GM10248 (cell line): ENCODE results near the gene ANKRD65.
"Not testable (repeated sequence)": the region's sequence is repeated elsewhere in the genome, so short reads cannot be mapped to it uniquely, and the experiment has no call there.

ENCODE experiments used
- CTCF ChIA-PET: fragments of 300-600 bp; sonication (Branson Sonifier 250); formaldehyde crosslinking; extraction: SDS; loops from one replicate; lab custom pipeline; 2021; ENCODE audit warnings: antibody characterized with exemption; lab: Yijun Ruan, JAX
- POLR2A ChIA-PET: fragments of 350-650 bp; sonication (Branson Sonifier 250); formaldehyde crosslinking; extraction: SDS; loops from one replicate; lab custom pipeline; 2020; ENCODE audit warnings: antibody characterized with exemption; lab: Yijun Ruan, JAX
- DNase-seq: peaks from one replicate; pipeline ENCODE4 v3.0.0; 2012; ENCODE audit errors: extremely low spot score
- TF ChIP-seq, protein P1 (sequence below): IDR thresholded peaks from 2 replicates; pipeline ENCODE4 v1.5.1; 2012; ENCODE audit warnings: mild to moderate bottlenecking, low read depth; ENCODE audit errors: extremely low read depth, missing control alignments, control extremely low read depth

The ANKRD65 gene

DNA sequence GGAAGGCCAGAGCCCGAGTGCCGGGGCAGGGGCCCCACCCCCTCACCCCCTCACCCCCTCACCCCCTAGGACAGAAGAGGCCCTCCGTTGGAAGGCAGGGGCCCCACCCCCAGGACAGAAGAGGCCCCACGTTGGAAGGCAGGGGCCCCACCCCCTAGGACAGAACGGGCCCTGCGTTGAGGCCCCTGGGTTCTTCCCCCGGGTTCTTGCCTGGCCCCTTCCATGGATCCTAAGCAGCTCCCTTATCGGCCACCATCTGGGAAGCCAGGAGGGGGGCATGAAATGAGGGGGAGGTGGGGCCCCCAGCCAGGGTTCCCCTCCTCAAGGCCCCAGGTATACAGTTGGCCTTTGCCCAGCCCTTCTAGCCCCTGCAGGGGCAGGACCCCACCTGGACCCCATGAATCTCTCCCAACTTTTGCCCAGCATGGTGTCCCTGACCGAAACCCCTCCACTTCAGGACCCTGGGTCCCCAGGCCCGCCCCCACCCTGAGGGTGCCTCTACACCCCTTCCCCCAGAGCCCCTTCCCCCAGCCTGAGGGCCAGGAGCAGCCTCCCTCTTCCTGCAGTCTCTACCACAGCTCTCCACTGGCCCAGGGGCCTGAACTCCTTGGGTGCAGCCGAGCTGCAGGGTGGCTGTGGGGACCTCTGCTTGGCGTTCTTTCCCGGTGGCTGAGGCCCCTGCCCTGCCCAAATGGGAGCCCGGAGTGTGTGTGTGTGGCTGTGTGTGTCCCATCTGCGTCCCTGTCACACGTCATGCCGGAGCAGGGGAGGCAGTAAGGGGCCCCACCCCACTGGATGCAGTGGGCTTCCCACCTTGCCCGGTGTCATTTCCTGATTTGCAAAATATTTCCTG is 10.1 kb upstream of the ANKRD65 start:
- DNase-seq = no peak
- TF ChIP-seq, protein P1, sequence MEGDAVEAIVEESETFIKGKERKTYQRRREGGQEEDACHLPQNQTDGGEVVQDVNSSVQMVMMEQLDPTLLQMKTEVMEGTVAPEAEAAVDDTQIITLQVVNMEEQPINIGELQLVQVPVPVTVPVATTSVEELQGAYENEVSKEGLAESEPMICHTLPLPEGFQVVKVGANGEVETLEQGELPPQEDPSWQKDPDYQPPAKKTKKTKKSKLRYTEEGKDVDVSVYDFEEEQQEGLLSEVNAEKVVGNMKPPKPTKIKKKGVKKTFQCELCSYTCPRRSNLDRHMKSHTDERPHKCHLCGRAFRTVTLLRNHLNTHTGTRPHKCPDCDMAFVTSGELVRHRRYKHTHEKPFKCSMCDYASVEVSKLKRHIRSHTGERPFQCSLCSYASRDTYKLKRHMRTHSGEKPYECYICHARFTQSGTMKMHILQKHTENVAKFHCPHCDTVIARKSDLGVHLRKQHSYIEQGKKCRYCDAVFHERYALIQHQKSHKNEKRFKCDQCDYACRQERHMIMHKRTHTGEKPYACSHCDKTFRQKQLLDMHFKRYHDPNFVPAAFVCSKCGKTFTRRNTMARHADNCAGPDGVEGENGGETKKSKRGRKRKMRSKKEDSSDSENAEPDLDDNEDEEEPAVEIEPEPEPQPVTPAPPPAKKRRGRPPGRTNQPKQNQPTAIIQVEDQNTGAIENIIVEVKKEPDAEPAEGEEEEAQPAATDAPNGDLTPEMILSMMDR = no peak
- ChIA-PET POLR2A (no interaction called here), CTCF (interaction anchor here (1.8 to 2.9 kb wide), 2 partner anchors 10 to 16 kb away, joined by 5 to 14 read pairs; no protein-coding TSS in a partner anchor)

DNA sequence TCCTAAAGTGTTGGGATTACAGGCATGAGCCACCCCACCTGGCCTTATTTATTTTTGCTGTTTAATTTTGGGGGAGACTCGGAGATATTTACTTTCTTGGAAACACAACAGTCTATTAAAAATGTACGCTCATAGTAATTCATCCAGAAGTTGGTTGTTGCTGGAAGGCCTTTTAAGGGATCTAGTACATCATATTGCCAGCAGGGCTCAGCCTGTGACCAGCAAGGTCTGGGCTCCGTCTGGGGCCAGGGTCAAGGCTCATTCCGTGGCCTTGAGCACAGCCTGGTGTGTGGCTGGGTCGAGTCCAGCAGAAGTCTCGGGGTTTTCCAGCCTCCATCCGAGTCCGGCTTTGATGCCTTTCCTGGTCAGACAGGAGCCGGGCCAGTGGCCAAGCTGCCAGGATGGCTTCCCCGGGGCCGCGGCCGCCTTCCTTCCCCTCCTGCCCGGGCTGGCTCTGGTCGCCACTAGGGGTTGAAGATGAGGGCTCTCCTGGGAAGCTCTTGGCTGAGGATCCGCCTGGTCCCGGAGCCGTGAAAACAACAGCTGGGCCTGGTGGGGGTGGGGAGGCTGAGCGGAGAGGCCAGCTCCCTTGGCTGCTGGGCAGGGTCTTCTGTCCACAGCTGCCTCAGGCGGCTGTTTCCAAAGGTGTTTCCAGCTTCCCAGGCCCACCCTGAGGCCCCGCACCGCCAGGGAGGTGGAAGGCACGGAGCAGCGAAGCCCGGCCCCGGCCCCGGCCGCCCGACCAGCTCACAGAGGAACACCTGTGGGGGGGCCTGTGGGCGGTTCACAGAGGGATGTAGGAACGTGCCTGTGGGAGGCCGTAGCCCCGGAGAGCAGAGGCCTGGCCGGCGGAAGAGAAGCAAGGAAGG is 9.3 kb upstream of the ANKRD65 start:
- TF ChIP-seq, protein P1 = no peak
- ChIA-PET CTCF (interaction anchor here (1.8 to 2.9 kb wide), 2 partner anchors 11 to 15 kb away, joined by 5 to 14 read pairs; no protein-coding TSS in a partner anchor), POLR2A (no interaction called here)
- no peak for DNase-seq

DNA sequence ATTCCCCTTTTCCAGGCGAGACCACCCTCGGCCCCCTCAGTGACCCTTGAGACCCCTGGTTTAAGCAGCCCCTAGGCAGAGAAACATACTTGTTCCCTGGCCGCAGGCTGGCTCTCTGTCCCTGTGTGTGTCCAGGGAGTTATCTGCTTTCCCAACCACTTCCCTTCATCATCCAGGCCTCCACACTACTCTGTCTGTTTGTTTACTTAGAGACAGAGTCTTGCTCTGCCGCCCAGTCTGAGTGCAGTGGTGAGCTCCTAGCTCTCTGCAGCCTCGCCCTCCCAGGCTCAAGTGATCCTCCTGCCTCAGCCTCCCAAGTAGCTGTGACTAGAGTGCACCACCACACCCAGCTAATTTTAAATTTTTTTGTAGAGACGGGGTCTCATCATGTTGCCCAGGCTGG is 8.6 kb upstream of the ANKRD65 start:
- POLR2A ChIA-PET = no interaction called here
- no peak for DNase-seq
- CTCF ChIA-PET = interaction anchor here (1.8 to 2.9 kb wide), 2 partner anchors 12 to 14 kb away, joined by 5 to 14 read pairs; no protein-coding TSS in a partner anchor
- TF ChIP-seq, protein P1 = no peak

DNA sequence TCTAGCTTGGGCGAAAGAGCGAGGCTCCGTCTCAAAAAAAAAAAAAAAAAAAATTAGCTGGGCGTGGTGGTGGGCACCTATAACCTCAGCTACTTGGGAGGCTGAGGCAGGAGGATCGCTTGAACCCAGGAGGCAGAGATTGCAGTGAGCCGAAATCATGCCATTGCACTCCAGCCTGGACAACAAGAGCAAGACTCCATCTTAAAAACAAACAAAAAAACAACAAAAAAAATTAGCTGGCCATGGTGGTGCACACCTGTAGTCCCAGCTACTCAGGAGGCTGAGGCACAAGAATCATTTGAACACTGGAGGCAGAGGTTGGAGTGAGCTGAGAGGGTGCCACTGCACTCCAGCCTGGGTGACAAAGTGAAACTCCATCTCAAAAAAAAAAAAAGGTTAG is 7.9 kb upstream of the ANKRD65 start:
- POLR2A ChIA-PET, DNase-seq: not testable (repeated sequence)
- CTCF ChIA-PET = interaction anchor here (2.9 kb wide), 1 partner anchor 12 kb away, joined by 14 read pairs; no protein-coding TSS in a partner anchor

DNA sequence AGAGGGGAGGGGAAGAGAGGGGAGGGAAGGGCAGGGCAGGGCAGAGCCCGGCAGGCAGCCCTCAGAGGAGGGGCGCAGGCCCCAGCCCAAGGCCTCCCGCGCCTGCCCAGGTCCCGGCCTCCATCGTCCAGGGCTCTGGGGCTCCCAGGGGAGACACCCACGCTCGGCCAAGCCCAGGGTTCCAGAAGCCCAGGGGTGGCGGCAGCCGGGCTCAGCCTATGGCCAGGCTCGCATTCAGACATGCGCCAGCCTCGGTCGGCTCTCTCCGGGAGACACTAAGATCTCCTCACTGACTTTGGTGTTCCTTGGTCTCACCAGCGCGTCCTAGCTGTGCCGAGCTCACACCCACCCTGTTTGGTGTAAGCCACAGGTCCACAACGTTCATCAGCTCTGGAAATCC is 7.1 kb upstream of the ANKRD65 start:
- ChIA-PET CTCF (interaction anchor here (2.9 kb wide), 1 partner anchor 13 kb away, joined by 14 read pairs; no protein-coding TSS in a partner anchor), POLR2A (no interaction called here)
- TF ChIP-seq, protein P1 = no peak
- no peak for DNase-seq

DNA sequence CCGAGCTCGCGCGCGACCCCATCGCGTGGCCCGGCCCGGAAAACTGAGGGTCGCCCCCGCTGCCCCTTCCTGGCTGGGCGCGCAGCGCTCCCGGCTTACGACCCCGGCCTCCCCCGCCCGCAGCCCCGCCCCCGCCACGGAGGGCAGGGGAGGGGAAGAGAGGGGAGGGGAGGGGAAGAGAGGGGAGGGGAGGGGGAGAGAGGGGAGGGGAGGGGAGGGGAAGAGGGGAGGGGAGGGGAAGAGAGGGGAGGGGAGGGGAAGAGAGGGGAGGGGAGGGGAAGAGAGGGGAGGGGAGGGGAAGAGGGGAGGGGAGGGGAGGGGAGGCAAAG is 6.7 kb upstream of the ANKRD65 start:
- TF ChIP-seq, protein P1 = no peak
- POLR2A ChIA-PET = no interaction called here
- CTCF ChIA-PET = no interaction called here
- no peak for DNase-seq
